K562 (cell line): ENCODE measurements around the gene MRGPRE. TPM values are rescaled to one million over a fixed set of nuclear protein-coding genes. Genes with fewer than 3 reads are reported as not detected.
A peak's percentile ranks its signal among the peaks of the same experiment; 100 is the strongest.

Experiments used
- CAMTA2 ChIP-seq: fragments of 250-450 bp; sonication (Bioruptor Pico); conservative IDR thresholded peaks from 2 replicates; pipeline ENCODE4 v1.5.1; 2022
- CBFB ChIP-seq: sonication (generic); formaldehyde crosslinking; IDR thresholded peaks from 2 replicates; pipeline ENCODE4 v1.4.0; 2020; ENCODE audit warnings: mild to moderate bottlenecking, missing genetic modification reagents
- DMBX1 ChIP-seq: fragments of 250-450 bp; sonication (Bioruptor Pico); IDR thresholded peaks from 2 replicates; pipeline ENCODE4 v1.8.0; 2022; ENCODE audit warnings: inconsistent platforms, mild to moderate bottlenecking, moderate library complexity, borderline replicate concordance
- FOXK1 ChIP-seq: sonication (generic); formaldehyde crosslinking; IDR thresholded peaks from 2 replicates; pipeline ENCODE4 v1.8.0; 2022; ENCODE audit warnings: missing genetic modification reagents, mild to moderate bottlenecking, borderline replicate concordance
- GATA2 ChIP-seq: sonication (generic); formaldehyde crosslinking; IDR thresholded peaks from 2 replicates; pipeline ENCODE4 v1.4.0; 2020; ENCODE audit warnings: mild to moderate bottlenecking, missing genetic modification reagents
- HDAC8 ChIP-seq: fragments of 450-650 bp; IDR thresholded peaks from 2 replicates; pipeline ENCODE4 v1.6.1; 2016; ENCODE audit warnings: mild to moderate bottlenecking, missing genetic modification characterization, moderate library complexity, missing compliant biosample characterization
- MYBL2 ChIP-seq, 2 experiments: fragments of 450-650 bp in 1 of 2; sonication (generic) in 1 of 2; formaldehyde crosslinking in 1 of 2; IDR thresholded peaks; 2 replicates each; pipeline versions ENCODE4 v1.6.1 to v1.8.1; 2017 to 2022; ENCODE audit warnings: borderline replicate concordance in 1 of 2, inconsistent platforms in 1 of 2, low read depth in 1 of 2, mild to moderate bottlenecking in 1 of 2, missing genetic modification reagents in 1 of 2, moderate library complexity in 1 of 2
- NEUROD1 ChIP-seq: fragments of 150-350 bp; IDR thresholded peaks from 2 replicates; pipeline ENCODE4 v1.6.1; 2014; ENCODE audit warnings: borderline replicate concordance, low read length, low read depth; ENCODE audit not compliant: partially characterized antibody
- NFE2L1 ChIP-seq: fragments of 450-650 bp; IDR thresholded peaks from 2 replicates; pipeline ENCODE4 v1.6.1; 2016; ENCODE audit warnings: missing genetic modification characterization, low read depth, mild to moderate bottlenecking, missing compliant biosample characterization, moderate library complexity, borderline replicate concordance
- RBFOX2 ChIP-seq: fragments of 200-400 bp; formaldehyde crosslinking; IDR thresholded peaks from 2 replicates; pipeline ENCODE4 v1.6.1; 2017; ENCODE audit warnings: low read depth, mild to moderate bottlenecking, low read length, moderate library complexity
- RCOR1 ChIP-seq, 2 experiments: IDR thresholded peaks; 2 replicates each; pipeline ENCODE4 v1.6.1; 2012; ENCODE audit warnings: low read depth in 2 of 2, low read length in 2 of 2, borderline replicate concordance in 1 of 2, improper control_type of control experiment in 1 of 2
- RFX1 ChIP-seq: fragments of 450-650 bp; IDR thresholded peaks from 2 replicates; pipeline ENCODE4 v1.6.1; 2016; ENCODE audit warnings: mild to moderate bottlenecking, moderate library complexity
- SAFB ChIP-seq: fragments of 200-400 bp; formaldehyde crosslinking; IDR thresholded peaks from 2 replicates; pipeline ENCODE4 v1.6.1; 2017; ENCODE audit warnings: low read depth, low read length, borderline replicate concordance
- SMAD2 ChIP-seq: fragments of 150-350 bp; IDR thresholded peaks from 2 replicates; pipeline ENCODE4 v1.6.1; 2014; ENCODE audit warnings: low read depth, mild to moderate bottlenecking, low read length
- WHSC1 ChIP-seq: IDR thresholded peaks from one replicate; pipeline ENCODE4 v1.6.1; 2012; ENCODE audit warnings: low read length, control low read depth, inconsistent platforms
- ZC3H11A ChIP-seq: IDR thresholded peaks from 2 replicates; pipeline ENCODE4 v1.6.1; 2012; ENCODE audit warnings: low read depth, low read length, improper control_type of control experiment
- ZNF239 ChIP-seq: fragments of 250-450 bp; sonication (Bioruptor Pico); IDR thresholded peaks from 2 replicates; pipeline ENCODE4 v1.4.0; 2020; ENCODE audit warnings: mild to moderate bottlenecking
- ZNF347 ChIP-seq: fragments of 450-650 bp; formaldehyde crosslinking; IDR thresholded peaks from 2 replicates; pipeline ENCODE4 v1.4.0; 2020; ENCODE audit warnings: low read depth, mild to moderate bottlenecking, moderate library complexity
- ZNF764 ChIP-seq: fragments of 250-450 bp; sonication (Bioruptor Pico); IDR thresholded peaks from 2 replicates; pipeline ENCODE4 v1.4.0; 2020; ENCODE audit warnings: low read depth, mild to moderate bottlenecking, moderate library complexity
- ZNF778 ChIP-seq: fragments of 450-650 bp; formaldehyde crosslinking; IDR thresholded peaks from 2 replicates; pipeline ENCODE4 v1.4.0; 2020; ENCODE audit warnings: mild to moderate bottlenecking, moderate library complexity
- polyA plus RNA-seq, 8 experiments: library from polyadenylated mRNA; depleted of rRNA in 4 of 8; stranded (reverse) in 5 of 8; unstranded in 3 of 8; fragments of >200 nt; fragmentation: Nextera tagmentation in 2 of 8; fragmentation: Illumina TruSeq in 1 of 8; extraction: Ambion mirVana in 2 of 8; extraction: Trizol in 1 of 8; gene quantifications; 2 replicates each; pipeline versions ENCODE4 v1.2.1 to v1.2.3, GENCODE V29; 2011 to 2014; ENCODE audit warnings: inconsistent platforms in 1 of 8, missing spikeins in 1 of 8
- total RNA-seq, 7 experiments: library from RNA; depleted of rRNA in 6 of 7; stranded (reverse); fragments of >200 nt in 6 of 7; fragmentation: Illumina TruSeq in 2 of 7; extraction: Trizol in 2 of 7; gene quantifications; 2 replicates each; pipeline versions ENCODE4 v1.2.1 to v1.2.3, GENCODE V29; 2011 to 2021; ENCODE audit warnings: low replicate concordance in 1 of 7
- TF ChIP-seq, protein P1 (sequence below): fragments of 250-450 bp; sonication (Bioruptor Pico); IDR thresholded peaks from 2 replicates; pipeline ENCODE4 v1.5.0; 2021
- TF ChIP-seq, protein P2 (sequence below), 2 experiments: fragments of 200-800 bp in 1 of 2; sonication (Bioruptor generic) in 1 of 2; sonication (generic) in 1 of 2; formaldehyde crosslinking in 1 of 2; IDR thresholded peaks in 1 of 2; conservative IDR thresholded peaks in 1 of 2; 2 replicates each; pipeline versions ENCODE4 v1.5.0 to v1.6.1; 2016 to 2020; ENCODE audit warnings: missing compliant biosample characterization in 1 of 2, missing genetic modification characterization in 1 of 2, missing genetic modification reagents in 1 of 2
- TF ChIP-seq, protein P3 (sequence below), 2 experiments: IDR thresholded peaks; 2 replicates each; pipeline ENCODE4 v1.6.1; 2011; ENCODE audit warnings: borderline replicate concordance in 1 of 2, control low read depth in 1 of 2, low read depth in 1 of 2, low read length in 1 of 2, mild to moderate bottlenecking in 1 of 2, mixed read lengths in 1 of 2, moderate library complexity in 1 of 2; ENCODE audit not compliant: insufficient read depth in 1 of 2, insufficient read length in 1 of 2, poor library complexity in 1 of 2, severe bottlenecking in 1 of 2; ENCODE audit errors: extremely low read depth in 1 of 2

MRGPRE gene
- total and polyA plus RNA-seq, 9 of the 15 experiments (the other 6 are each of a cell fraction or from before 2014, with no cell fraction given): not detected

DNA sequence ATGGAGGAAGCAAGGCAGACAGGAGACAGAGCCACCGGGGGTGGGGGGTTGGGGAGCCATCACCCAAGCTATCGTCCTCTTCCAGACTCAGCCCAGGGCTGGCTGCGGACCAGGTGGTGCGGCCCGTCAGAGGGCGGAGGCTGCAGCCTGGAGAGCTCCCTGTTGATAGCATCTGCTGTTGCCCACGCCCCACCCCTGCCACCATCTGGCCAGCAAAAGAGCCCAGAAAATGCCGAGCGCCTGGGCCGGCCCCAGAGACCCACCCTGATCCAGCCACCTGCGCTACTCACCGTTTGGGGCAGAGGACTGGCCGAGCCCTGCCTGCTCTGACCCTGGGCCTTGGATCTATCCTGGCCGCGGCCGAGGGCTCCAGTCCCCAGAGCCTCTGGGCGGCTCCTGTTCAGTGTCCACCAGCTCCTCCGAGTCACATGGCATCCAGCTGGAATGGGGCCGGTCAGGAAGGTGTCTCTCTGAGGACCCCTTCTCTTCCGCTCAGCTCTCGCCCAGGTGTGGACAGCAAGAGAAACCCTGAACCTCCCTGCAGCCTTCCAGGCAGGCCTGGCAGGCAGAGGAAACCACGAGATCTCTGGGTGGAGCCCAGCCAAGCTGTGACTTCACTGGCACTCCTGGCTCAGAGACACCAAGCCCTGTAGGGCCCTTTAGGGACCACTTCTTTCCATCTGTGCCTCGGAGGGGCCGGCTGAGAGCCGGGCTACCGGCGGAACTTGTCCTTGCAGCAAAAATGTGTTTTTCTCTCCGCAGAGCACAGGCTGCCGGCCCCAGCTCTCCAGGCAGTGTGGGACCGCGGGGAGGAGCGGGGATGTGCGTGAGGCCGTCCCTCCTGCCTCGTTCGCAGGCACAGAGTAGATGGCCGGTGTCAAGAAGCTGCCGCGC is at the start of gene MRGPRE (continued):
- TF ChIP-seq, protein P1, sequence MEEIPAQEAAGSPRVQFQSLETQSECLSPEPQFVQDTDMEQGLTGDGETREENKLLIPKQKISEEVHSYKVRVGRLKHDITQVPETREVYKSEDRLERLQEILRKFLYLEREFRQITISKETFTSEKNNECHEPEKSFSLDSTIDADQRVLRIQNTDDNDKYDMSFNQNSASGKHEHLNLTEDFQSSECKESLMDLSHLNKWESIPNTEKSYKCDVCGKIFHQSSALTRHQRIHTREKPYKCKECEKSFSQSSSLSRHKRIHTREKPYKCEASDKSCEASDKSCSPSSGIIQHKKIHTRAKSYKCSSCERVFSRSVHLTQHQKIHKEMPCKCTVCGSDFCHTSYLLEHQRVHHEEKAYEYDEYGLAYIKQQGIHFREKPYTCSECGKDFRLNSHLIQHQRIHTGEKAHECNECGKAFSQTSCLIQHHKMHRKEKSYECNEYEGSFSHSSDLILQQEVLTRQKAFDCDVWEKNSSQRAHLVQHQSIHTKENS (CRISPR knock-in tag): no peak
- no peak for TF ChIP-seq ZNF764 (CRISPR knock-in tag)
- peak in 1 of 2 experiments; percentile 50; a peak in 2 of 4 replicates for TF ChIP-seq RCOR1 (IDR thresholded peaks at IDR 0.05; ENCODE audit: borderline replicate concordance in 1 of 2, low read depth in 2 of 2, low read length in 2 of 2)
- TF ChIP-seq RFX1: no peak
- no peak for TF ChIP-seq MYBL2 (IDR thresholded peaks at IDR 0.05; ENCODE audit: low read depth)
- no peak for TF ChIP-seq MYBL2 (CRISPR knock-in tag; IDR thresholded peaks at IDR 0.05; ENCODE audit: borderline replicate concordance)
- TF ChIP-seq NEUROD1: no peak
- no peak for TF ChIP-seq ZNF778 (CRISPR knock-in tag)
- TF ChIP-seq SAFB: no peak
- peak; percentile 72 for TF ChIP-seq GATA2 (CRISPR knock-in tag)
- TF ChIP-seq ZNF347: no peak
- TF ChIP-seq, protein P2, sequence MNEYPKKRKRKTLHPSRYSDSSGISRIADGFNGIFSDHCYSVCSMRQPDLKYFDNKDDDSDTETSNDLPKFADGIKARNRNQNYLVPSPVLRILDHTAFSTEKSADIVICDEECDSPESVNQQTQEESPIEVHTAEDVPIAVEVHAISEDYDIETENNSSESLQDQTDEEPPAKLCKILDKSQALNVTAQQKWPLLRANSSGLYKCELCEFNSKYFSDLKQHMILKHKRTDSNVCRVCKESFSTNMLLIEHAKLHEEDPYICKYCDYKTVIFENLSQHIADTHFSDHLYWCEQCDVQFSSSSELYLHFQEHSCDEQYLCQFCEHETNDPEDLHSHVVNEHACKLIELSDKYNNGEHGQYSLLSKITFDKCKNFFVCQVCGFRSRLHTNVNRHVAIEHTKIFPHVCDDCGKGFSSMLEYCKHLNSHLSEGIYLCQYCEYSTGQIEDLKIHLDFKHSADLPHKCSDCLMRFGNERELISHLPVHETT (CRISPR knock-in tag; conservative IDR thresholded peaks at IDR 0.05 in 1 of 2, IDR thresholded peaks at IDR 0.05 in 1 of 2): 0 out of 4 replicates have a peak, but pooled peaks of 1 of the 2 experiments have one; percentile 26
- TF ChIP-seq NFE2L1 (tag): no peak
- TF ChIP-seq SMAD2: no peak
- no peak for TF ChIP-seq HDAC8 (tag)
- no peak for TF ChIP-seq ZNF239 (CRISPR knock-in tag)
- TF ChIP-seq DMBX1: peak; percentile 74; the same call in 1 of the 2 replicates
- no peak for TF ChIP-seq CBFB (CRISPR knock-in tag)
- TF ChIP-seq, protein P3, sequence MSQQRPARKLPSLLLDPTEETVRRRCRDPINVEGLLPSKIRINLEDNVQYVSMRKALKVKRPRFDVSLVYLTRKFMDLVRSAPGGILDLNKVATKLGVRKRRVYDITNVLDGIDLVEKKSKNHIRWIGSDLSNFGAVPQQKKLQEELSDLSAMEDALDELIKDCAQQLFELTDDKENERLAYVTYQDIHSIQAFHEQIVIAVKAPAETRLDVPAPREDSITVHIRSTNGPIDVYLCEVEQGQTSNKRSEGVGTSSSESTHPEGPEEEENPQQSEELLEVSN (IDR thresholded peaks at IDR 0.05; ENCODE audit: borderline replicate concordance in 1 of 2, extremely low read depth in 1 of 2, insufficient read depth in 1 of 2, insufficient read length in 1 of 2, low read depth in 1 of 2, low read length in 1 of 2, poor library complexity in 1 of 2, severe bottlenecking in 1 of 2): no peak
- no peak for TF ChIP-seq ZC3H11A
- no peak for TF ChIP-seq FOXK1
- no peak for TF ChIP-seq WHSC1
- 0 out of 2 replicates have a peak, but pooled peaks have one; percentile 34 for TF ChIP-seq RBFOX2
- no peak for TF ChIP-seq CAMTA2
